ENCODE results near the gene LRRC3C.
A peak's percentile ranks its signal among the peaks of the same experiment; 100 is the strongest.

The LRRC3C gene

GRCh38 chr17:39953471-39953888 lies 25.9 kb downstream of the LRRC3C start (continued):
- TF ChIP-seq ZNF350 (tag by site-specific recombination; IDR thresholded peaks at IDR 0.05) (no peak), ZNF239 (tag by site-specific recombination; IDR thresholded peaks at IDR 0.05) (no peak), ZNF692 (tag by site-specific recombination; IDR thresholded peaks at IDR 0.05) (no peak), ZNF747 (tag by site-specific recombination; IDR thresholded peaks at IDR 0.05) (no peak), REST (tag by site-specific recombination; IDR thresholded peaks at IDR 0.05) (no peak), ZNF837 (tag by site-specific recombination; IDR thresholded peaks at IDR 0.05) (no peak), ZFP3 (tag by site-specific recombination; IDR thresholded peaks at IDR 0.05; ENCODE audit: low read depth) (no peak), TCF7L2 (IDR thresholded peaks at IDR 0.05; ENCODE audit: borderline replicate concordance, low read depth, low read length) (no peak), ZFP37 (tag by site-specific recombination; IDR thresholded peaks at IDR 0.05) (no peak), ZNF175 (tag by site-specific recombination; IDR thresholded peaks at IDR 0.05) (no peak), ZNF521 (tag by site-specific recombination; IDR thresholded peaks at IDR 0.05) (no peak), ZNF23 (tag by site-specific recombination; IDR thresholded peaks at IDR 0.05; ENCODE audit: borderline replicate concordance) (no peak), ZNF404 (tag by site-specific recombination; IDR thresholded peaks at IDR 0.05) (no peak), ZBTB8A (tag by site-specific recombination; IDR thresholded peaks at IDR 0.05) (peak; percentile 96), ZBTB11 (tag by site-specific recombination; conservative IDR thresholded peaks at IDR 0.05; ENCODE audit: low read depth) (no peak), ZNF560 (tag by site-specific recombination; IDR thresholded peaks at IDR 0.05; ENCODE audit: borderline replicate concordance) (no peak), GLIS1 (tag by site-specific recombination; IDR thresholded peaks at IDR 0.05) (no peak), KLF8 (tag by site-specific recombination; IDR thresholded peaks at IDR 0.05) (no peak), ZNF324 (tag by site-specific recombination; IDR thresholded peaks at IDR 0.05) (no peak), KLF10 (tag by site-specific recombination; IDR thresholded peaks at IDR 0.05) (no peak), ZNF221 (tag by site-specific recombination; IDR thresholded peaks at IDR 0.05; ENCODE audit: borderline replicate concordance) (no peak), ZNF121 (tag by site-specific recombination; IDR thresholded peaks at IDR 0.05) (no peak), KLF1 (tag by site-specific recombination; IDR thresholded peaks at IDR 0.05) (no peak), BCL6B (tag by site-specific recombination; IDR thresholded peaks at IDR 0.05) (no peak), BCL11A (tag by site-specific recombination; IDR thresholded peaks at IDR 0.05; ENCODE audit: low read depth) (no peak), ZNF19 (tag by site-specific recombination; IDR thresholded peaks at IDR 0.05; ENCODE audit: low read depth) (no peak)
- TF ChIP-seq, protein P1, sequence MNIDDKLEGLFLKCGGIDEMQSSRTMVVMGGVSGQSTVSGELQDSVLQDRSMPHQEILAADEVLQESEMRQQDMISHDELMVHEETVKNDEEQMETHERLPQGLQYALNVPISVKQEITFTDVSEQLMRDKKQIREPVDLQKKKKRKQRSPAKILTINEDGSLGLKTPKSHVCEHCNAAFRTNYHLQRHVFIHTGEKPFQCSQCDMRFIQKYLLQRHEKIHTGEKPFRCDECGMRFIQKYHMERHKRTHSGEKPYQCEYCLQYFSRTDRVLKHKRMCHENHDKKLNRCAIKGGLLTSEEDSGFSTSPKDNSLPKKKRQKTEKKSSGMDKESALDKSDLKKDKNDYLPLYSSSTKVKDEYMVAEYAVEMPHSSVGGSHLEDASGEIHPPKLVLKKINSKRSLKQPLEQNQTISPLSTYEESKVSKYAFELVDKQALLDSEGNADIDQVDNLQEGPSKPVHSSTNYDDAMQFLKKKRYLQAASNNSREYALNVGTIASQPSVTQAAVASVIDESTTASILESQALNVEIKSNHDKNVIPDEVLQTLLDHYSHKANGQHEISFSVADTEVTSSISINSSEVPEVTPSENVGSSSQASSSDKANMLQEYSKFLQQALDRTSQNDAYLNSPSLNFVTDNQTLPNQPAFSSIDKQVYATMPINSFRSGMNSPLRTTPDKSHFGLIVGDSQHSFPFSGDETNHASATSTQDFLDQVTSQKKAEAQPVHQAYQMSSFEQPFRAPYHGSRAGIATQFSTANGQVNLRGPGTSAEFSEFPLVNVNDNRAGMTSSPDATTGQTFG (tag by site-specific recombination; IDR thresholded peaks at IDR 0.05; ENCODE audit: borderline replicate concordance): no peak
- TF ChIP-seq, protein P2, sequence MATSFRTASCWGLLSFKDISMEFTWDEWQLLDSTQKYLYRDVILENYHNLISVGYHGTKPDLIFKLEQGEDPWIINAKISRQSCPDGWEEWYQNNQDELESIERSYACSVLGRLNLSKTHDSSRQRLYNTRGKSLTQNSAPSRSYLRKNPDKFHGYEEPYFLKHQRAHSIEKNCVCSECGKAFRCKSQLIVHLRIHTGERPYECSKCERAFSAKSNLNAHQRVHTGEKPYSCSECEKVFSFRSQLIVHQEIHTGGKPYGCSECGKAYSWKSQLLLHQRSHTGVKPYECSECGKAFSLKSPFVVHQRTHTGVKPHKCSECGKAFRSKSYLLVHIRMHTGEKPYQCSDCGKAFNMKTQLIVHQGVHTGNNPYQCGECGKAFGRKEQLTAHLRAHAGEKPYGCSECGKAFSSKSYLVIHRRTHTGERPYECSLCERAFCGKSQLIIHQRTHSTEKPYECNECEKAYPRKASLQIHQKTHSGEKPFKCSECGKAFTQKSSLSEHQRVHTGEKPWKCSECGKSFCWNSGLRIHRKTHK (tag by site-specific recombination; IDR thresholded peaks at IDR 0.05): no peak
